Measurements from ENCODE around the gene PCDH7. TPM values are rescaled to one million over a fixed set of nuclear protein-coding genes. Genes with fewer than 3 reads are reported as not detected.
A peak's percentile ranks its signal among the peaks of the same experiment; 100 is the strongest.

PCDH7 gene
- polyA plus RNA-seq (2013, experiment 1 of 2): 46.1 TPM
- polyA plus RNA-seq (2013, experiment 2 of 2): 39.3 TPM

- 0% methylated on average over 36 to 42 of the region's 44 CpGs for WGBS, 2 experiments (ENCODE audit: insufficient coverage in 2 of 2)
- Histone ChIP-seq H3K9me3 (ENCODE audit: control insufficient read depth, low read length) (no peaks in the 10 kb centered on the region), H3K4me1 (ENCODE audit: control insufficient read depth, insufficient read depth, low read length, poor library complexity, severe bottlenecking) (peaks cover 3% of the 10 kb centered on the region), H3K4me3 (ENCODE audit: extremely low read depth, insufficient read depth, low read length, poor library complexity, severe bottlenecking) (peak within 1 kb of the TSS; percentile 73), H3K27ac (ENCODE audit: low read depth, low read length, severe bottlenecking) (peak within 1 kb of the TSS; percentile 97), H3K36me3 (ENCODE audit: control insufficient read depth, insufficient read depth, low read length) (peaks cover 20% of the 10 kb centered on the region)
These were observed at the start of gene PCDH7 for GRCh38 chr4:30720021-30720660. Gene PCDH7, plus strand, starts transcription at chr4:30720369. Its CDS starts 1,054 bp downstream, at chr4:30721423.

GRCh38 chr4:30671926-30672448 lies 48.2 kb upstream of the PCDH7 start:
- no peak overlapping the region for H3K27ac ChIP-seq (ENCODE audit: low read depth, low read length, severe bottlenecking)
- no peaks in the 10 kb centered on the region for H3K9me3 ChIP-seq (ENCODE audit: control insufficient read depth, low read length)
- 100% methylated on average over 2 of the region's 3 CpGs; no CpG with 5 or more reads in 1 of the 2 experiments for WGBS, 2 experiments (ENCODE audit: insufficient coverage in 2 of 2)
- no peaks in the 10 kb centered on the region for H3K4me1 ChIP-seq (ENCODE audit: control insufficient read depth, insufficient read depth, low read length, poor library complexity, severe bottlenecking)
- H3K4me3 ChIP-seq (ENCODE audit: extremely low read depth, insufficient read depth, low read length, poor library complexity, severe bottlenecking): no peak overlapping the region
- H3K36me3 ChIP-seq (ENCODE audit: control insufficient read depth, insufficient read depth, low read length): no peaks in the 10 kb centered on the region

- no peak overlapping the region for H3K27ac ChIP-seq (ENCODE audit: low read depth, low read length, severe bottlenecking)
- no peaks in the 10 kb centered on the region for H3K4me1 ChIP-seq (ENCODE audit: control insufficient read depth, insufficient read depth, low read length, poor library complexity, severe bottlenecking)
- H3K9me3 ChIP-seq (ENCODE audit: control insufficient read depth, low read length): no peaks in the 10 kb centered on the region
- H3K36me3 ChIP-seq (ENCODE audit: control insufficient read depth, insufficient read depth, low read length): no peaks in the 10 kb centered on the region
- no peak overlapping the region for H3K4me3 ChIP-seq (ENCODE audit: extremely low read depth, insufficient read depth, low read length, poor library complexity, severe bottlenecking)
These were observed 24.0 kb upstream of the PCDH7 start for GRCh38 chr4:30696191-30696590.

GRCh38 chr4:30714408-30715031 lies 5.6 kb upstream of the PCDH7 start:
- H3K9me3 ChIP-seq (ENCODE audit: control insufficient read depth, low read length): peaks cover 6% of the 10 kb centered on the region
- H3K36me3 ChIP-seq (ENCODE audit: control insufficient read depth, insufficient read depth, low read length): no peaks in the 10 kb centered on the region
- WGBS, 2 experiments (ENCODE audit: insufficient coverage in 2 of 2): 17 to 33% methylated on average over 2 to 3 of the region's 6 CpGs

GRCh38 chr4:30716158-30716557 lies 4.0 kb upstream of the PCDH7 start:
- peak overlapping the region; percentile 87 for H3K27ac ChIP-seq (ENCODE audit: low read depth, low read length, severe bottlenecking)
- H3K4me3 ChIP-seq (ENCODE audit: extremely low read depth, insufficient read depth, low read length, poor library complexity, severe bottlenecking): peak overlapping the region; percentile 41
- 0 to 18% methylated on average over 1 to 2 of the region's 6 CpGs for WGBS, 2 experiments (ENCODE audit: insufficient coverage in 2 of 2)

More at GRCh38 chr4:30714408-30715031, 5.6 kb upstream of the PCDH7 start:
- Histone ChIP-seq H3K4me1 (ENCODE audit: control insufficient read depth, insufficient read depth, low read length, poor library complexity, severe bottlenecking) (no peaks in the 10 kb centered on the region), H3K27ac (ENCODE audit: low read depth, low read length, severe bottlenecking) (no peak overlapping the region), H3K4me3 (ENCODE audit: extremely low read depth, insufficient read depth, low read length, poor library complexity, severe bottlenecking) (no peak overlapping the region)

GRCh38 chr4:30716681-30717207 lies 3.4 kb upstream of the PCDH7 start:
- Histone ChIP-seq H3K36me3 (ENCODE audit: control insufficient read depth, insufficient read depth, low read length) (no peaks in the 10 kb centered on the region), H3K4me3 (ENCODE audit: extremely low read depth, insufficient read depth, low read length, poor library complexity, severe bottlenecking) (peak overlapping the region; percentile 73), H3K4me1 (ENCODE audit: control insufficient read depth, insufficient read depth, low read length, poor library complexity, severe bottlenecking) (no peaks in the 10 kb centered on the region), H3K9me3 (ENCODE audit: control insufficient read depth, low read length) (no peaks in the 10 kb centered on the region), H3K27ac (ENCODE audit: low read depth, low read length, severe bottlenecking) (peak overlapping the region; percentile 97)
- 0% methylated on average over 3 to 4 of the region's 15 CpGs for WGBS, 2 experiments (ENCODE audit: insufficient coverage in 2 of 2)

More at GRCh38 chr4:30716158-30716557, 4.0 kb upstream of the PCDH7 start:
- H3K4me1 ChIP-seq (ENCODE audit: control insufficient read depth, insufficient read depth, low read length, poor library complexity, severe bottlenecking): no peaks in the 10 kb centered on the region
- no peaks in the 10 kb centered on the region for H3K9me3 ChIP-seq (ENCODE audit: control insufficient read depth, low read length)
- no peaks in the 10 kb centered on the region for H3K36me3 ChIP-seq (ENCODE audit: control insufficient read depth, insufficient read depth, low read length)

GRCh38 chr4:30717208-30718020 lies 2.8 kb upstream of the PCDH7 start:
- WGBS, 2 experiments (ENCODE audit: insufficient coverage in 2 of 2): 0% methylated on average over 34 to 41 of the region's 55 CpGs
- peak overlapping the region; percentile 97 for H3K27ac ChIP-seq (ENCODE audit: low read depth, low read length, severe bottlenecking)
- no peaks in the 10 kb centered on the region for H3K9me3 ChIP-seq (ENCODE audit: control insufficient read depth, low read length)
- peaks cover 1% of the 10 kb centered on the region for H3K36me3 ChIP-seq (ENCODE audit: control insufficient read depth, insufficient read depth, low read length)
- peak overlapping the region; percentile 73 for H3K4me3 ChIP-seq (ENCODE audit: extremely low read depth, insufficient read depth, low read length, poor library complexity, severe bottlenecking)
- no peaks in the 10 kb centered on the region for H3K4me1 ChIP-seq (ENCODE audit: control insufficient read depth, insufficient read depth, low read length, poor library complexity, severe bottlenecking)

- H3K36me3 ChIP-seq (ENCODE audit: control insufficient read depth, insufficient read depth, low read length): peaks cover 7% of the 10 kb centered on the region
- H3K4me1 ChIP-seq (ENCODE audit: control insufficient read depth, insufficient read depth, low read length, poor library complexity, severe bottlenecking): no peaks in the 10 kb centered on the region
- H3K4me3 ChIP-seq (ENCODE audit: extremely low read depth, insufficient read depth, low read length, poor library complexity, severe bottlenecking): peak overlapping the region; percentile 73
- H3K27ac ChIP-seq (ENCODE audit: low read depth, low read length, severe bottlenecking): peak overlapping the region; percentile 97
- H3K9me3 ChIP-seq (ENCODE audit: control insufficient read depth, low read length): no peaks in the 10 kb centered on the region
- WGBS, 2 experiments (ENCODE audit: insufficient coverage in 2 of 2): 0 to 1% methylated on average over 13 to 20 of the region's 34 CpGs
These were observed 2.1 kb upstream of the PCDH7 start for GRCh38 chr4:30718021-30718542.

- Histone ChIP-seq H3K4me3 (ENCODE audit: extremely low read depth, insufficient read depth, low read length, poor library complexity, severe bottlenecking) (peak overlapping the region; percentile 73), H3K4me1 (ENCODE audit: control insufficient read depth, insufficient read depth, low read length, poor library complexity, severe bottlenecking) (peaks cover under 1% of the 10 kb centered on the region), H3K9me3 (ENCODE audit: control insufficient read depth, low read length) (no peaks in the 10 kb centered on the region), H3K36me3 (ENCODE audit: control insufficient read depth, insufficient read depth, low read length) (peaks cover 14% of the 10 kb centered on the region), H3K27ac (ENCODE audit: low read depth, low read length, severe bottlenecking) (peak overlapping the region; percentile 97)
- 0% methylated on average over 24 to 26 of the region's 33 CpGs for WGBS, 2 experiments (ENCODE audit: insufficient coverage in 2 of 2)
These were observed 1.3 kb upstream of the PCDH7 start for GRCh38 chr4:30718641-30719453.
